Mammary epithelial cell (primary cell): ENCODE results near the gene TEAD1.

Experiments used
- CTCF ChIP-seq, 2 donors: IDR thresholded peaks in 1 of 2; conservative IDR thresholded peaks in 1 of 2; 2 replicates each; pipeline ENCODE4 v1.5.1; 2011 to 2012; ENCODE audit warnings: inconsistent platforms in 2 of 2, low read length in 2 of 2, mild to moderate bottlenecking in 2 of 2, control low read depth in 1 of 2, low read depth in 1 of 2; ENCODE audit not compliant: insufficient read depth in 1 of 2; ENCODE audit errors: extremely low read depth in 1 of 2
- EZH2 ChIP-seq: IDR thresholded peaks from 2 replicates; pipeline ENCODE4 v1.6.1; 2012; ENCODE audit warnings: low read length, inconsistent platforms, borderline replicate concordance

DNA sequence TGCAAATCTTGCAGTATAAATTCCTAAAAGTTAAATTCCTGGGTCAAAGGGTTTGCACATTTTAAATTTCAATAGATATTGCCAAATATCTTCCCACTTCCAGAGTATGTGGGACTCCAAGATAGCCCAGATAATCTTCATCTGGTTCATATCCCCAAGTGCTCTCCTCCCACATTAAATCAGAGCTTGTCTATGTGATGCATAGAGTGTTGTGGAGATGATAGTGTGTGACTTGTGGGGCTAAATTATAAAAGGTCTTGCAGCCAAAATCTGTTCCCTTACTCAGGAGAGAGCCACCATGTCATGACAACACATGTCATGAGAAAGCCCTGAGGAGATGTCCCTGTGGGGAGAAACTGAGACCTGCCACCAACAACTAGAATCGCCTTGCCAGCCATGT, 39.9 kb upstream of the TEAD1 start:
- TF ChIP-seq CTCF (conservative IDR thresholded peaks at IDR 0.05 in 1 of 2, IDR thresholded peaks at IDR 0.05 in 1 of 2; ENCODE audit: extremely low read depth in 1 of 2, insufficient read depth in 1 of 2, low read depth in 1 of 2, low read length in 2 of 2): no peak
- TF ChIP-seq EZH2: no peak
